Colonic mucosa (tissue), 4 donors: ENCODE results near the gene ABHD15. TPM values are rescaled to one million over a fixed set of nuclear protein-coding genes. Genes with fewer than 3 reads are reported as not detected.

Source experiments
- DNase-seq: peaks from one replicate; pipeline ENCODE4 v3.0.0-alpha.2; 2020
- H3K27ac ChIP-seq: fragments of 200-600 bp; one replicate; pipeline ENCODE4 v1.8.0; 2021
- H3K27me3 ChIP-seq: fragments of 200-600 bp; one replicate; pipeline ENCODE4 v1.8.0; 2021
- H3K36me3 ChIP-seq: fragments of 200-600 bp; one replicate; pipeline ENCODE4 v1.8.0; 2021
- H3K4me1 ChIP-seq: fragments of 200-600 bp; one replicate; pipeline ENCODE4 v1.8.0; 2021; ENCODE audit warnings: mild to moderate bottlenecking
- H3K4me3 ChIP-seq: fragments of 200-600 bp; one replicate; pipeline ENCODE4 v1.8.0; 2021
- H3K9ac ChIP-seq, 2 donors: one replicate each; pipeline ENCODE4 v1.7.0; 2013; ENCODE audit warnings: control low read depth in 2 of 2, low read depth in 2 of 2, low read length in 2 of 2
- H3K9me3 ChIP-seq: fragments of 200-600 bp; one replicate; pipeline ENCODE4 v1.8.0; 2021
- CTCF ChIP-seq: fragments of 200-600 bp; IDR thresholded peaks from one replicate; pipeline ENCODE4 v1.8.0; 2022; ENCODE audit warnings: antibody characterized with exemption, mild to moderate bottlenecking
- intact Hi-C: fragments of 100-400 bp; cut with DNase I; formaldehyde crosslinking; loops from one replicate; pipeline ENCODE4 v1.14.1; 2022
- total RNA-seq, 2 donors: library from RNA; stranded (reverse); fragmentation: NEBNext Ultra II Directional in 1 of 2; extraction: Animal tissue kit (Norgen Biotek cat#: 25700) in 1 of 2; gene quantifications; one replicate each; pipeline ENCODE4 v1.2.1, GENCODE V29; 2021
- donor health status: healthy.
- donor health status: DM: no; HTN: no; CAD: no.
- donor health status: DM: no; HTN: no; CAD: no.

ABHD15 gene
- total RNA-seq, 2 donors from 2014 or later: 17.2 to 20.7 TPM

- Histone ChIP-seq H3K4me3 (peak within 1 kb of the TSS; percentile 62), H3K27me3 (no peaks in the 10 kb centered on the region), H3K36me3 (no peaks in the 10 kb centered on the region), H3K4me1 (peaks cover 34% of the 10 kb centered on the region), H3K27ac (peak within 1 kb of the TSS; percentile 77), H3K9ac (peak within 1 kb of the TSS; percentile 55 to 66), H3K9me3 (no peaks in the 10 kb centered on the region)
- DNase-seq: peak; percentile 66
- intact Hi-C loops: no loop called here
- no peak for TF ChIP-seq CTCF
Measured at GRCh38 chr17:29592850-29593551, 26.2 kb upstream of the ABHD15 start, which contains the start of gene ANKRD13B. Gene ANKRD13B (plus strand): TSS chr17:29593132. CDS start chr17:29593622, 490 bp downstream.

GRCh38 chr17:29591737-29592608 is 25.1 kb upstream of the ABHD15 start:
- Histone ChIP-seq H3K9ac (peak overlapping the region; percentile 55 to 66), H3K27me3 (no peaks in the 10 kb centered on the region), H3K27ac (peak overlapping the region; percentile 77), H3K4me1 (peaks cover 44% of the 10 kb centered on the region), H3K4me3 (peak overlapping the region; percentile 36), H3K36me3 (no peaks in the 10 kb centered on the region), H3K9me3 (no peaks in the 10 kb centered on the region)
- intact Hi-C loops: no loop called here
- TF ChIP-seq CTCF: peak; percentile 96
- peak; percentile 95 for DNase-seq

GRCh38 chr17:29591146-29591736 is 24.4 kb upstream of the ABHD15 start:
- Histone ChIP-seq H3K27me3 (no peaks in the 10 kb centered on the region), H3K4me1 (peaks cover 44% of the 10 kb centered on the region), H3K36me3 (no peaks in the 10 kb centered on the region), H3K9ac (peak overlapping the region in 1 of 2 donors; percentile 35), H3K4me3 (peak overlapping the region; percentile 36), H3K9me3 (no peaks in the 10 kb centered on the region), H3K27ac (peak overlapping the region; percentile 77)
- DNase-seq: no peak
- no peak for TF ChIP-seq CTCF
- intact Hi-C loops: no loop called here

GRCh38 chr17:29590411-29591145 is 23.7 kb upstream of the ABHD15 start:
- DNase-seq: no peak

More at GRCh38 chr17:29590411-29591145, 23.7 kb upstream of the ABHD15 start:
- Histone ChIP-seq H3K9me3 (no peaks in the 10 kb centered on the region), H3K36me3 (no peaks in the 10 kb centered on the region), H3K4me1 (peaks cover 44% of the 10 kb centered on the region), H3K27me3 (no peaks in the 10 kb centered on the region), H3K4me3 (peak overlapping the region; percentile 53), H3K9ac (peak overlapping the region; percentile 35 to 66), H3K27ac (peak overlapping the region; percentile 77)
- intact Hi-C loops: no loop called here
- no peak for TF ChIP-seq CTCF
